GM13977 (cell line): Measurements from ENCODE around the gene ACSS1.

Experiments used
- DNase-seq: peaks from one replicate; pipeline ENCODE4 v3.0.0; 2012; ENCODE audit warnings: low spot score
- in situ Hi-C: fragments of 300-500 bp; cut with MboI; formaldehyde crosslinking; loops from one replicate; pipeline ENCODE4 v1.12.0; 2022; ENCODE audit warnings: low sequenced_read_pairs, low pct_unique_long_range_greater_than_20kb, mixed read lengths, inconsistent platforms; ENCODE audit not compliant: unreplicated experiment
- TF ChIP-seq, protein P1 (sequence below): IDR thresholded peaks from 2 replicates; pipeline ENCODE4 v1.5.1; 2012; ENCODE audit warnings: mild to moderate bottlenecking, control low read depth; ENCODE audit not compliant: insufficient read depth; ENCODE audit errors: extremely low read depth, missing control alignments

ACSS1 gene

GRCh38 chr20:25071734-25072133 is 13.8 kb upstream of the ACSS1 start:
- TF ChIP-seq, protein P1, sequence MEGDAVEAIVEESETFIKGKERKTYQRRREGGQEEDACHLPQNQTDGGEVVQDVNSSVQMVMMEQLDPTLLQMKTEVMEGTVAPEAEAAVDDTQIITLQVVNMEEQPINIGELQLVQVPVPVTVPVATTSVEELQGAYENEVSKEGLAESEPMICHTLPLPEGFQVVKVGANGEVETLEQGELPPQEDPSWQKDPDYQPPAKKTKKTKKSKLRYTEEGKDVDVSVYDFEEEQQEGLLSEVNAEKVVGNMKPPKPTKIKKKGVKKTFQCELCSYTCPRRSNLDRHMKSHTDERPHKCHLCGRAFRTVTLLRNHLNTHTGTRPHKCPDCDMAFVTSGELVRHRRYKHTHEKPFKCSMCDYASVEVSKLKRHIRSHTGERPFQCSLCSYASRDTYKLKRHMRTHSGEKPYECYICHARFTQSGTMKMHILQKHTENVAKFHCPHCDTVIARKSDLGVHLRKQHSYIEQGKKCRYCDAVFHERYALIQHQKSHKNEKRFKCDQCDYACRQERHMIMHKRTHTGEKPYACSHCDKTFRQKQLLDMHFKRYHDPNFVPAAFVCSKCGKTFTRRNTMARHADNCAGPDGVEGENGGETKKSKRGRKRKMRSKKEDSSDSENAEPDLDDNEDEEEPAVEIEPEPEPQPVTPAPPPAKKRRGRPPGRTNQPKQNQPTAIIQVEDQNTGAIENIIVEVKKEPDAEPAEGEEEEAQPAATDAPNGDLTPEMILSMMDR = no peak
- in situ Hi-C loops = no loop called here
- DNase-seq = no peak

- in situ Hi-C loops = no loop called here
- DNase-seq = no peak
- TF ChIP-seq, protein P1 = no peak
Measured at GRCh38 chr20:25070821-25071473, 13.0 kb upstream of the ACSS1 start.

DNA sequence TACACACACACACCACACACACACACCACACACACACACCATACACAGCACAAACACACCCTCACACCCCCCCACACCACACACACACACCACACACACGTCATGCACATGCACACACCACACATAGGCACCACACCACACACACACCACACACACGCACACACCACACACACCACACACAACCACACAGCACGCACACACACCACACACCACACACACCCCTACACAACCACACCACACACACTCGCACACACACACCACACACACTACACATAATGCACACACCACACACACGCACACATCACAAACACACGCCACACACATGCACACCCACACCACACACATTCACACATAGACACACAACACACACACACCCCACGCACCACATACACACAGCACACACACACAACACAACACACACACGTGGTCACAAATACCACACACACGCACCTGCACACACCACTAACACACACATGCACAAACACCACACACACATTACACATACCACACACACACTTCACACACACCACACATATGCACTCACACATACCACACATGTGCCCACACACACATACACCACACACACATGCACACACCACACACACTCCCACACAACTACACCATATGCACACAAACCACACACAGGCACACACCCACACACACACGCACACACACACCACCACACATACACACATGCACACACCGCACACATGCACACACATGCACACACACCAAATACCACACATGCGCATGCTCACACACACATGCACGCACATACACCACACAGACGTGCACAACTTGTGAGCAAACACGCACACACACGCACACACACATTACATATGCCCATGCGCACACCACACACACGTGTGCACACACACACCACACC is 9.4 kb upstream of the ACSS1 start:
- TF ChIP-seq, protein P1 = no peak
- DNase-seq = no peak
- in situ Hi-C loops = no loop called here

- in situ Hi-C loops = no loop called here
- no peak for DNase-seq
- TF ChIP-seq, protein P1 = no peak
Measured at GRCh38 chr20:25066386-25066785, 8.4 kb upstream of the ACSS1 start.

GRCh38 chr20:25065625-25066338 is 7.8 kb upstream of the ACSS1 start:
- TF ChIP-seq, protein P1 = peak; percentile 74
- DNase-seq = peak; percentile 75
- in situ Hi-C loops = no loop called here

DNA sequence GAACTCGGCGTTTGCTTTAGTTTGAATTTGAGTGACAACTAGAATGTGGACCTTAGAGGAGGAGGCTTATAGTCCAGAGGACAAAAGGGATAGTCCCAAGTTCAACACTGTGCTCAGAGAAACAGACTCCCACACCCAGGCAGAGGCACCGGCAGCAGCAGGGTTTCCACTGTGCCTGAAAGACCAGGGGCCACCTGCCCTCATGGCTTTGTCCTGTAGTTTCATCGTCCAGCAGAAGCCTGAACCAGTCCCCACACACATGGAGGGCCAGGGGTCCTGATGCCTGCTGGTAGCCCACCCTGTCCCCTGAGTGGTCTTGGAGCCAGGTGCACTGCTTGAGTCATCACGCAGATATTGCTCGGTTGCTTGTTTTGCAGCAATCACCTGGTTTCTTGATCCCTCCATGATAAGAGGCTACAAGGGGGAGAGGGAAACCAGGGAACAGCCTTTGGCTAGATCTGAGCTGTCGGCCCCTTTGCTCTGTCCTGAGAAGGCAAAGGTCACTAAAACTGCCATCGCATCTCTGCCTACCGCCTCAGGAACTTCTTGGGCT is 7.2 kb upstream of the ACSS1 start:
- in situ Hi-C loops = no loop called here
- no peak for DNase-seq
- TF ChIP-seq, protein P1 = no peak
